Measurements from ENCODE around the gene PLA2G6.

PLA2G6 gene

GRCh38 chr22:38071421-38072321 is 110.0 kb downstream of the PLA2G6 start:
- no peak for DNase-seq (ENCODE audit: low read depth in 2 of 2)

DNA sequence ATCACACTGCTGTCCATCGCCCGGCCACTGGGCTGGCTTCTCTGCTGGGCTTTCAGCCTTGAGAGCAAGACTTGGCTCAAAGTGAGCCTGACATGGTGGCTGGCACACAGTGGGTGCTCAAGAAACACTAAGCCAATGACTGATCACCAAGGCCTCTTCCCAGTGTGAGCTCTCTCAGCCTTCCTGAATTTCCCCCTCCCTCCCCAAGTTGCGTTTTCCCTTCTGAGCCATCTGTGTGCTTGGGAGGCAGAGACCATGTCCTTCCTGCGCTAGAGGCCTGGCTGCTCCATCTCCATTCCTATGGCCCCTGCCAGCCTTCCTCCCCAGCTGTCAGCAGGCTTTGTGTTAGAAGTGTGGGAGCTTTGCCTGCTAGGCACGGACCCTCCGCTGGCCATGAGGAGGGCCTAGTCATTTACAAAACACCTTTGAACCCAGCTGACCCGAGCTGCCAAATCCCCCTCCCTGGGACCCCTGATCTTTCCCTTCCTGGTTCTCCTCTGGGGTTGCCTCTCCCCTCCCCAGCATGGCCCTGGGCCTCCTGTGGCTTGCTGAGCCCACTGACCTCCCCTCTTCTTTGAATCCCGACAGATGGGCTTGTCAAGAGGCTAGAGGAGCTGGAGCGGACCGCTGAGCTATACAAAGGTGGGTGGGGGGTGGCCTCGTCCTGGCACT is 111.2 kb downstream of the PLA2G6 start:
- no peak for DNase-seq (ENCODE audit: low read depth in 2 of 2)

- no peak for DNase-seq (ENCODE audit: low read depth in 2 of 2)
These were observed 112.0 kb downstream of the PLA2G6 start for GRCh38 chr22:38069372-38070249.

- no peak for DNase-seq (ENCODE audit: low read depth in 2 of 2)
These were observed 112.8 kb downstream of the PLA2G6 start for GRCh38 chr22:38068641-38069371.

GRCh38 chr22:38067761-38068360 is 113.8 kb downstream of the PLA2G6 start:
- DNase-seq (ENCODE audit: low read depth in 2 of 2) = no peak

DNA sequence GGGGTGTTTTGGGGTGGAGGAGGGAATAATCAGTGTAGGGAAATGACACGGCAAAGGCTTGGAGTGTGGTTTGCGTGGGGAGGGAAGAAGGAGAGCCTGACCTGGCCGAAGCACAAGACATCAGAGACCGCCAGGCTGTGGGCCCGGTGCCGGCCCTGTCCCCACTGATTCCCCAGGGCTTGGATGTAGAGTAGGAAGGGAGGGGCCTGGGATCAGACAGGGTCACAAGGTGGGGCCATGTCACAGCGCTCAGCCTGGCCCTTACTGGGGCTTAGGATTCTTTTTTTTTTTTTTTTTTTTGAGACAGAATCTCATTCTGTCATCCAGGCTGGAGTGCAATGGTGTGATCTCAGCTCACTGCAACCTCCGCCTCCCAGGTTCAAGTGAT is 114.6 kb downstream of the PLA2G6 start:
- DNase-seq (ENCODE audit: low read depth in 2 of 2) = no peak

- DNase-seq (ENCODE audit: low read depth in 2 of 2) = no peak
These were observed 115.1 kb downstream of the PLA2G6 start for GRCh38 chr22:38066381-38067027.

DNA sequence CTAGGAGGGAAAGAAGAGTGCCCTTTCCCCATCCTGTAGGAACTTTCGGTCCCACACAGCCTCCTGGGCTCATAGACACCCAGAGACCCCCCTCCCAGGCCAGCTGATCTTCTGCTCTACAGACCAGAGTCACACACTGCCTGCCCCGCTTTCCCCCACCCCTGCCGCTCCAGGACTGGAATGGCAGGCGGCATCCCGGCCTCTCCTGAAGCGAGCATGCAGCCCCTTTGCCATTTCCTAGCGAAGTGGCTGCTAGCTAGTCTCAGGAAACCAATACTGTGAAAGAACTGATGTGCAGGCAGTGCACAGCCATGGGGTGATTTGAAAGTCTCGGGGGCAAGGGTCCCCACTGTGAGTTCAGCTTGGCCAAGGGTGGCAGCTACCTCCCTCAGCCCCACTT is 116.1 kb downstream of the PLA2G6 start:
- no peak for DNase-seq (ENCODE audit: low read depth in 2 of 2)

GRCh38 chr22:38062791-38063190 is 118.8 kb downstream of the PLA2G6 start:
- DNase-seq (ENCODE audit: low read depth in 2 of 2) = no peak
